Endodermal cell (in vitro differentiated cells): ENCODE data around the gene RIMS1. TPM values are rescaled to one million over a fixed set of nuclear protein-coding genes. Genes with fewer than 3 reads are reported as not detected.

Experiments
- DNase-seq: peaks from one replicate; pipeline ENCODE4 v3.0.0-alpha.2; 2017
- H3K27ac ChIP-seq: 2 replicates; pipeline ENCODE4 v1.5.1; 2013; ENCODE audit warnings: mild to moderate bottlenecking, low read depth, low read length, moderate library complexity
- H3K27me3 ChIP-seq: 2 replicates; pipeline ENCODE4 v1.6.1; 2013; ENCODE audit warnings: mild to moderate bottlenecking, low read length, moderate library complexity; ENCODE audit not compliant: insufficient read depth, control insufficient read depth, poor library complexity, severe bottlenecking
- H3K36me3 ChIP-seq: 2 replicates; pipeline ENCODE4 v1.7.0; 2013; ENCODE audit warnings: mild to moderate bottlenecking, low read length, moderate library complexity; ENCODE audit not compliant: control insufficient read depth, insufficient read depth
- H3K4me1 ChIP-seq: one replicate; pipeline ENCODE4 v1.7.0; 2013; ENCODE audit warnings: low read length; ENCODE audit not compliant: control insufficient read depth, insufficient read depth
- H3K4me3 ChIP-seq: 2 replicates; pipeline ENCODE4 v1.5.1; 2013; ENCODE audit warnings: mild to moderate bottlenecking, low read length, moderate library complexity
- H3K9ac ChIP-seq: 2 replicates; pipeline ENCODE4 v1.6.1; 2013; ENCODE audit warnings: mild to moderate bottlenecking, low read length, moderate library complexity; ENCODE audit not compliant: poor library complexity, severe bottlenecking; ENCODE audit errors: extremely low read depth
- H3K9me3 ChIP-seq: 2 replicates; pipeline ENCODE4 v1.6.1; 2013; ENCODE audit warnings: mild to moderate bottlenecking, low read length, moderate library complexity; ENCODE audit not compliant: control insufficient read depth
- H3K27ac Mint-ChIP-seq: 2 replicates; pipeline ENCODE4 v1.8.0; 2020; ENCODE audit warnings: mixed read lengths
- H3K27me3 Mint-ChIP-seq: 2 replicates; pipeline ENCODE4 v1.8.0; 2021; ENCODE audit warnings: mild to moderate bottlenecking, mixed read lengths; ENCODE audit not compliant: insufficient read depth
- H3K36me3 Mint-ChIP-seq: 2 replicates; pipeline ENCODE4 v1.8.0; 2020; ENCODE audit warnings: low read depth, mixed read lengths
- H3K4me1 Mint-ChIP-seq: 2 replicates; pipeline ENCODE4 v1.8.0; 2020; ENCODE audit warnings: mixed read lengths
- H3K4me3 Mint-ChIP-seq: 2 replicates; pipeline ENCODE4 v1.8.0; 2020; ENCODE audit warnings: mild to moderate bottlenecking, moderate library complexity, mixed read lengths
- H3K9me3 Mint-ChIP-seq: 2 replicates; pipeline ENCODE4 v1.8.0; 2020; ENCODE audit warnings: mild to moderate bottlenecking, mixed read lengths
- CTCF ChIP-seq: fragments of 200-600 bp; sonication (generic); conservative IDR thresholded peaks from 2 replicates; pipeline ENCODE4 v1.5.0; 2021; ENCODE audit warnings: antibody characterized with exemption, mild to moderate bottlenecking
- whole genome bisulfite sequencing, 2 experiments: methylation state at CpG; one replicate each; pipeline versions ENCODE4 v1.1.5 to v1.1.7; 2013; ENCODE audit warnings: missing lambda C conversion rate in 2 of 2, mixed read lengths in 1 of 2; ENCODE audit not compliant: insufficient coverage in 1 of 2, insufficient read length in 1 of 2; 5-methylcytosine and 5-hydroxymethylcytosine counted together
- total RNA-seq, 2 donors: library from RNA; stranded (reverse); fragmentation: NEBNext Ultra II Directional in 1 of 2; extraction: Animal tissue kit (Norgen Biotek cat#: 25700) in 1 of 2; gene quantifications; 2 replicates in 1 of 2; 3 replicates in 1 of 2; pipeline ENCODE4 v1.2.1, GENCODE V29; 2021

Gene RIMS1
- total RNA-seq, 2 donors from 2014 or later = 1.1 to 1.6 TPM

GRCh38 chr6:72049376-72049775 is 163.0 kb downstream of the RIMS1 start:
- Mint-ChIP-seq H3K4me3 (no peak overlapping the region), H3K36me3 (no peaks in the 10 kb centered on the region), H3K4me1 (no peaks in the 10 kb centered on the region), H3K27ac (no peak overlapping the region), H3K9me3 (peaks cover 8% of the 10 kb centered on the region), H3K27me3 (no peaks in the 10 kb centered on the region)
- Histone ChIP-seq H3K4me3 (no peak overlapping the region), H3K27ac (no peak overlapping the region), H3K27me3 (no peaks in the 10 kb centered on the region), H3K36me3 (no peaks in the 10 kb centered on the region), H3K9ac (no peak overlapping the region), H3K4me1 (no peaks in the 10 kb centered on the region), H3K9me3 (no peaks in the 10 kb centered on the region)
- DNase-seq = no peak
- TF ChIP-seq CTCF = no peak
- 97% methylated on average over 3 of the region's 3 CpGs; no CpG with 5 or more reads in 1 of the 2 experiments for WGBS, 2 experiments

- H3K4me1 ChIP-seq = no peaks in the 10 kb centered on the region
- TF ChIP-seq CTCF = no peak
- WGBS, 2 experiments = 65 to 95% methylated on average over 2 to 6 of the region's 6 CpGs
- Mint-ChIP-seq H3K4me3 (no peak overlapping the region), H3K36me3 (no peaks in the 10 kb centered on the region), H3K27ac (no peak overlapping the region), H3K27me3 (no peaks in the 10 kb centered on the region), H3K4me1 (peaks cover 6% of the 10 kb centered on the region), H3K9me3 (no peaks in the 10 kb centered on the region)
- no peaks in the 10 kb centered on the region for H3K27me3 ChIP-seq
- H3K9me3 ChIP-seq = no peaks in the 10 kb centered on the region
- DNase-seq = no peak
- H3K27ac ChIP-seq = no peak overlapping the region
- H3K4me3 ChIP-seq = no peak overlapping the region
- H3K36me3 ChIP-seq = no peaks in the 10 kb centered on the region
- H3K9ac ChIP-seq = no peak overlapping the region
Observed at GRCh38 chr6:72061286-72061685, 174.9 kb downstream of the RIMS1 start.

GRCh38 chr6:72064399-72064975 is 178.1 kb downstream of the RIMS1 start:
- H3K36me3 ChIP-seq = no peaks in the 10 kb centered on the region
- H3K27ac ChIP-seq = no peak overlapping the region
- H3K4me1 Mint-ChIP-seq = peaks cover 6% of the 10 kb centered on the region
- H3K4me3 Mint-ChIP-seq = no peak overlapping the region
- H3K9me3 Mint-ChIP-seq = no peaks in the 10 kb centered on the region
- DNase-seq = no peak
- TF ChIP-seq CTCF = no peak
- no peaks in the 10 kb centered on the region for H3K36me3 Mint-ChIP-seq
- H3K9ac ChIP-seq = no peak overlapping the region
- H3K4me1 ChIP-seq = no peaks in the 10 kb centered on the region
- no peaks in the 10 kb centered on the region for H3K27me3 ChIP-seq
- no peaks in the 10 kb centered on the region for H3K27me3 Mint-ChIP-seq
- 96% methylated on average over 3 to 7 of the region's 7 CpGs for WGBS, 2 experiments
- H3K4me3 ChIP-seq = no peak overlapping the region
- H3K27ac Mint-ChIP-seq = no peak overlapping the region
- no peaks in the 10 kb centered on the region for H3K9me3 ChIP-seq
